ENCODE data around the gene KIF11. TPM values are rescaled to one million over a fixed set of nuclear protein-coding genes. Genes with fewer than 3 reads are reported as not detected.

The KIF11 gene
- total and polyA plus RNA-seq, 2 of the 13 experiments (the other 11 are each of a cell fraction or from before 2014, with no cell fraction given) = 8.7 to 38.4 TPM

GRCh38 chr10:92699518-92700381, 106.8 kb downstream of the KIF11 start:
- POLR2A ChIA-PET = interaction anchor here (2.0 kb wide), 1 partner anchor 10 kb away, joined by 8 read pairs; the partner anchor contains the start of gene HHEX
- no peak overlapping the region for H3K4me2 ChIP-seq (ENCODE audit: low read depth, low read length)
- WGBS (ENCODE audit: low lambda C conversion rate) = 97% methylated on average over 32 of the region's 32 CpGs
- intact Hi-C loops (cut with micrococcal nuclease; ENCODE audit: unreplicated experiment) (loop anchor here (10.0 kb wide), 1 partner anchor 105 kb away; no protein-coding TSS in a partner anchor), in situ Hi-C loops (cut with HindIII; ENCODE audit: extremely low pct_ligation_motif_present, low pct_unique_long_range_greater_than_20kb) (no loop called here)
- CTCF ChIA-PET (ENCODE audit: low intra/inter-chr PET ratio, low total read pairs) = no interaction called here
- H4K20me1 ChIP-seq (ENCODE audit: insufficient read depth, low read length) = no peaks in the 10 kb centered on the region
- H3K4me1 ChIP-seq (ENCODE audit: insufficient read depth, low read length) = peaks cover 55% of the 10 kb centered on the region
- H3K4me3 ChIP-seq (replicated peaks in 1 of 3; ENCODE audit: insufficient read depth in 1 of 3, low read depth in 2 of 3, low read length in 3 of 3) = no peak overlapping the region
- H3K36me3 ChIP-seq (replicated peaks in 1 of 2; ENCODE audit: control insufficient read depth in 1 of 2, insufficient read depth in 2 of 2, low read length in 2 of 2) = no peaks in the 10 kb centered on the region; a peak in 1 of 5 replicates
- no peak overlapping the region for H3K9ac ChIP-seq (ENCODE audit: insufficient read depth, low read depth, low read length)
- H3K27ac ChIP-seq (ENCODE audit: extremely low read length, insufficient read depth, low read length) = no peak overlapping the region
- FAIRE-seq = no peak
- ATAC-seq = no peak
- no peaks in the 10 kb centered on the region for H3K79me2 ChIP-seq (ENCODE audit: insufficient read depth, low read length)
- BruUV-seq (replicated peaks) = no TSS peak
- H3K27me3 ChIP-seq (ENCODE audit: control insufficient read depth in 1 of 2, insufficient read depth in 2 of 2, low read length in 2 of 2) = no peaks in the 10 kb centered on the region
- H2AFZ ChIP-seq (ENCODE audit: low read length) = no peak overlapping the region
- H3K9me3 ChIP-seq (ENCODE audit: low read length) = no peaks in the 10 kb centered on the region
- peak; percentile 80 for TF ChIP-seq PRPF4 (IDR thresholded peaks at IDR 0.05; ENCODE audit: low read depth, low read length, poor library complexity, severe bottlenecking)
- no peak for TF ChIP-seq SPEN (CRISPR knock-in tag; IDR thresholded peaks at IDR 0.05; ENCODE audit: low read depth)
- DNase-seq (ENCODE audit: low spot score) = no peak

GRCh38 chr10:92702301-92702916, 109.5 kb downstream of the KIF11 start:
- Histone ChIP-seq H2AFZ (ENCODE audit: low read length) (no peak overlapping the region), H3K9ac (ENCODE audit: insufficient read depth, low read depth, low read length) (no peak overlapping the region), H3K27ac (ENCODE audit: extremely low read length, insufficient read depth, low read length) (no peak overlapping the region), H3K4me2 (ENCODE audit: low read depth, low read length) (no peak overlapping the region), H3K4me1 (ENCODE audit: insufficient read depth, low read length) (peaks cover 28% of the 10 kb centered on the region), H3K9me3 (ENCODE audit: low read length) (no peaks in the 10 kb centered on the region), H3K36me3 (replicated peaks in 1 of 2; ENCODE audit: control insufficient read depth in 1 of 2, insufficient read depth in 2 of 2, low read length in 2 of 2) (no peaks in the 10 kb centered on the region), H3K4me3 (replicated peaks in 1 of 3; ENCODE audit: insufficient read depth in 1 of 3, low read depth in 2 of 3, low read length in 3 of 3) (no peak overlapping the region), H3K27me3 (ENCODE audit: control insufficient read depth in 1 of 2, insufficient read depth in 2 of 2, low read length in 2 of 2) (no peaks in the 10 kb centered on the region), H3K79me2 (ENCODE audit: insufficient read depth, low read length) (no peaks in the 10 kb centered on the region), H4K20me1 (ENCODE audit: insufficient read depth, low read length) (no peaks in the 10 kb centered on the region)
- ChIA-PET POLR2A (interaction anchor here (1.1 kb wide), 1 partner anchor 13 kb away, joined by 4 read pairs; the partner anchor contains the start of gene HHEX), CTCF (ENCODE audit: low intra/inter-chr PET ratio, low total read pairs) (no interaction called here)
- no peak for FAIRE-seq
- no peak for ATAC-seq
- BruUV-seq (replicated peaks) = no TSS peak
- intact Hi-C loops (cut with micrococcal nuclease; ENCODE audit: unreplicated experiment) (loop anchor here (10.0 kb wide), 1 partner anchor 102 kb away; no protein-coding TSS in a partner anchor), in situ Hi-C loops (cut with HindIII; ENCODE audit: extremely low pct_ligation_motif_present, low pct_unique_long_range_greater_than_20kb) (no loop called here)
- no peak for DNase-seq (ENCODE audit: low spot score)
- WGBS (ENCODE audit: low lambda C conversion rate) = 96% methylated on average over 4 of the region's 4 CpGs
- TF ChIP-seq GATAD2A (CRISPR knock-in tag; IDR thresholded peaks at IDR 0.05) (no peak), ZNF441 (CRISPR knock-in tag; IDR thresholded peaks at IDR 0.05; ENCODE audit: borderline replicate concordance) (no peak), TFE3 (CRISPR knock-in tag; IDR thresholded peaks at IDR 0.05) (no peak), ETV5 (CRISPR knock-in tag; IDR thresholded peaks at IDR 0.05; ENCODE audit: borderline replicate concordance) (no peak), PRMT3 (CRISPR knock-in tag; IDR thresholded peaks at IDR 0.05; ENCODE audit: borderline replicate concordance, low read depth) (no peak), CBX5 (CRISPR knock-in tag; IDR thresholded peaks at IDR 0.05; ENCODE audit: borderline replicate concordance) (no peak), PHF8 (CRISPR knock-in tag; IDR thresholded peaks at IDR 0.05) (no peak), ZBTB25 (CRISPR knock-in tag; IDR thresholded peaks at IDR 0.05) (no peak), REXO4 (CRISPR knock-in tag; IDR thresholded peaks at IDR 0.05; ENCODE audit: borderline replicate concordance) (no peak), FIP1L1 (IDR thresholded peaks at IDR 0.05; ENCODE audit: borderline replicate concordance, insufficient read depth, low read depth, low read length) (no peak), ZNF282 (IDR thresholded peaks at IDR 0.05; ENCODE audit: partially characterized antibody) (no peak), ZNF674 (CRISPR knock-in tag; IDR thresholded peaks at IDR 0.05; ENCODE audit: low read depth) (no peak)

All from HepG2 (cell line).